GM21576 (cell line): Measurements from ENCODE around the gene SND1.
"Not testable (repeated sequence)": the region's sequence is repeated elsewhere in the genome, so short reads cannot be mapped to it uniquely, and the experiment has no call there.

Experiments used
- ATAC-seq: cut with Tn5 transposase; IDR thresholded peaks from one replicate; pipeline ENCODE4 v1.9.1; 2021; ENCODE audit warnings: mild to moderate bottlenecking, moderate library complexity; ENCODE audit not compliant: unreplicated experiment

The SND1 gene

GRCh38 chr7:128103498-128104107 is 451.6 kb downstream of the SND1 start:
- no peak for ATAC-seq

- no peak for ATAC-seq
Measured at GRCh38 chr7:128104108-128104742, 452.2 kb downstream of the SND1 start.

GRCh38 chr7:128105228-128106022 is 453.4 kb downstream of the SND1 start:
- no peak for ATAC-seq

- ATAC-seq, result no peak
Measured at GRCh38 chr7:128106821-128107220, 454.8 kb downstream of the SND1 start.

- ATAC-seq, result not testable (repeated sequence)
Measured at GRCh38 chr7:128107516-128107915, 455.5 kb downstream of the SND1 start.

GRCh38 chr7:128108129-128108528 is 456.1 kb downstream of the SND1 start:
- ATAC-seq, result no peak

- peak; percentile 87 for ATAC-seq
Measured at GRCh38 chr7:128108641-128109423, 456.8 kb downstream of the SND1 start.

- ATAC-seq, result not testable (repeated sequence)
Measured at GRCh38 chr7:128109424-128109969, 457.5 kb downstream of the SND1 start.

GRCh38 chr7:128110641-128111364 is 458.8 kb downstream of the SND1 start:
- no peak for ATAC-seq

GRCh38 chr7:128112018-128112780 is 460.2 kb downstream of the SND1 start:
- ATAC-seq, result no peak

GRCh38 chr7:128112781-128113221 is 460.8 kb downstream of the SND1 start:
- no peak for ATAC-seq

GRCh38 chr7:128113839-128114238 is 461.8 kb downstream of the SND1 start:
- no peak for ATAC-seq

- no peak for ATAC-seq
Measured at GRCh38 chr7:128114806-128115205, 462.8 kb downstream of the SND1 start.

GRCh38 chr7:128115336-128115820 is 463.4 kb downstream of the SND1 start:
- no peak for ATAC-seq

- no peak for ATAC-seq
Measured at GRCh38 chr7:128115821-128116723, 464.1 kb downstream of the SND1 start.

GRCh38 chr7:128116740-128117139 is 464.7 kb downstream of the SND1 start:
- ATAC-seq, result no peak

GRCh38 chr7:128117691-128118090 is 465.7 kb downstream of the SND1 start:
- ATAC-seq, result no peak

GRCh38 chr7:128119036-128119435 is 467.0 kb downstream of the SND1 start:
- no peak for ATAC-seq
